ENCODE data around the gene C1orf105.
A peak's percentile ranks its signal among the peaks of the same experiment; 100 is the strongest.
"Not testable (repeated sequence)": the region's sequence is repeated elsewhere in the genome, so short reads cannot be mapped to it uniquely, and the experiment has no call there.

C1orf105 gene

DNA sequence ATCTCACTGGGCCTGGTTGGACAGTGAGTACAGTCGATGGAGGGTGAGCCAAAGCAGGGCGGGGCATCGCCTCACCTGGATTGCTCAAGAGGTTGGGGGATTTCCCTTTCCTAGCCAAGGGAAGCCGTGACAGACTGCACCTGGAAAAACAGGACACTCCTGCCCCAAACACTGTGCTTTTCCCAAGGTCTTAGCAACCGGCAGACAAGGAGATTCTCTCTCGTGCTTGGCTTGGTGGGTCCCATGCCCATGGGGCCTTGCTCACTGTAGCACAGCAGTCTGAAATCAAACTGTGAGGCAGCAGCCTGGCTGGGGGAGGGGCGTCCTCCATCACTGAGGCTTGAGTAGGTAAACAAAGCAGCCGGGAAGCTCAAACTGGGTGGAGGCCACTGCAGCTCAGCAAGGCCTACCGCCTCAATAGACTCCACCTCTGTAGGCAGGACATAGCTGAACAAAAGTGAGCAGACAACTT is 11.3 kb downstream of the C1orf105 start:
- Histone ChIP-seq H3K9me3 (ENCODE audit: control insufficient read depth, low read depth, low read length) (no peaks in the 10 kb centered on the region), H3K36me3 (ENCODE audit: control insufficient read depth, low read depth, low read length) (no peaks in the 10 kb centered on the region), H3K4me3 (ENCODE audit: low read length) (no peak overlapping the region), H3K4me1 (ENCODE audit: control insufficient read depth, low read depth, low read length) (peaks cover 3% of the 10 kb centered on the region), H3K9ac (ENCODE audit: low read length) (no peak overlapping the region), H3K27ac (ENCODE audit: low read length) (no peak overlapping the region), H3K27me3 (ENCODE audit: control insufficient read depth, insufficient read depth, low read length) (no peaks in the 10 kb centered on the region)

DNA sequence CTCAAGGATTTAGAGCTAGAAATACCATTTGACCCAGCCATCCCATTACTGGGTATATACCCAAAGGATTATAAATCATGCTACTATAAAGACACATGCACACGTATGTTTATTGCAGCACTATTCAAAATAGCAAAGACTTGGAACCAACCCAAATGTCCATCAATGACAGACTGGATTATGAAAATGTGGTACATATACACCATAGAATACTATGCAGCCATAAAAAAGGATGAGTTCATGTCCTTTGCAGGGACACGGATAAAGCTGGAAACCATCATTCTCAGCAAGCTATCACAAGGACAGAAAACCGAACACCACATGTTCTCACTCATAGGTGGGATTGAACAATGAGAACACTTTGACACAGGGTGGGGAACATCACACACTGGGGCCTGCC is 16.7 kb downstream of the C1orf105 start:
- not testable (repeated sequence) for H3K4me1 ChIP-seq (ENCODE audit: control insufficient read depth, low read depth, low read length); H3K4me3 ChIP-seq (ENCODE audit: low read length); H3K36me3 ChIP-seq (ENCODE audit: control insufficient read depth, low read depth, low read length); H3K27me3 ChIP-seq (ENCODE audit: control insufficient read depth, insufficient read depth, low read length); H3K9me3 ChIP-seq (ENCODE audit: control insufficient read depth, low read depth, low read length); H3K9ac ChIP-seq (ENCODE audit: low read length); H3K27ac ChIP-seq (ENCODE audit: low read length)

DNA sequence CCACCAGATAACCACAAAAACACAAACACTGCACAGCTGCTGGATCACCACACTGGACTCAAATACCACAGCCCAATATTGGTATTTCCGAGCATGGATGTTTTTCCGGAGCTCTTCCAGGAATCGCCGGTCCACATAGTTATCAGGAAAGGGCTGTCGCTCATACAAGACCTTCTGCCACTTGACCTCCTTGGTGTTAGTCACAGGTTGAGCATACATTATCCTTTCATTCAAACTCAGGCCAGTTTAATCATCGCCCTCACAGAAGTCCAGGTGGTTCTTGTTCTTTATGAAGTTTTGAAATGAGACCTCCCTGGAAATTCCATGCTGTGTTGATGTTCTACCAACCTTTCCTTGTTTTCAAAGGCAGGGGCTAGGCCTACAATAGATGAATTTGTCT is 21.9 kb downstream of the C1orf105 start:
- H3K27me3 ChIP-seq (ENCODE audit: control insufficient read depth, insufficient read depth, low read length) = no peaks in the 10 kb centered on the region
- no peak overlapping the region for H3K27ac ChIP-seq (ENCODE audit: low read length)
- H3K4me1 ChIP-seq (ENCODE audit: control insufficient read depth, low read depth, low read length) = peaks cover 5% of the 10 kb centered on the region
- H3K36me3 ChIP-seq (ENCODE audit: control insufficient read depth, low read depth, low read length) = no peaks in the 10 kb centered on the region
- H3K9ac ChIP-seq (ENCODE audit: low read length) = no peak overlapping the region
- H3K4me3 ChIP-seq (ENCODE audit: low read length) = peak overlapping the region; percentile 88
- no peaks in the 10 kb centered on the region for H3K9me3 ChIP-seq (ENCODE audit: control insufficient read depth, low read depth, low read length)

DNA sequence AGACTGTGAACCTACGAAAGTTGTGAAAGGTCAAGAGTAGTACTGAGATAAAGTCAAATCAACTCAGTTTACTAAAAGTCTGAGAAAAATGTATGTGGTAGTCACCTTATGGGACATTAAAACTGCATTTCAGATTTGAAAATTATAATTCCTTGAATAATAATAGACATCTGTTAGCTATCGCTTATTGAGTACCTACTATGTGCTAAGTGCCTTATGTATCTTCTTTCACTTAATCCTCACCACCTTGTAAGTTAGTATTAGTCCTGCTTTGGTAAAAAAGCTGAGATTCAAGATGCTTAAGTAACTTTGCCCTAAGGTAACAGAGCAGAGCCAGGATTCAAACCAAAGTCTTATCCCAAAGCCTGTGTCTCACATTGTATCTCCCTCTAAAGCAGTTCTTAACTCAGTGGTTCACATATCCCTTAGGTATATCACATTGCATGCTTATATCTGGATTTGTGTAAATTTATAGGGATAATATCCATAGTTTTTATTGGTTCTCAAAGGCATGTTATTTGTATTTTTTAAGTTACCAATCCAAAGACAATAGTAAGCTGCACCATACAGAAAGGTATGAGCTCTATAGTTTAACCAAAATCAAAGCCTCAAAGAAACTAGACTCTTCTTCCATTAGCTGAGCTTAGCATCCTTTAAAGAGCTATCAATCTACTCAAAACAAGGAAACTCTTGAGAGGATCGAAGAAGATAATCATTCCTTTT is 22.5 kb downstream of the C1orf105 start:
- H3K27ac ChIP-seq (ENCODE audit: low read length) = no peak overlapping the region
- H3K4me1 ChIP-seq (ENCODE audit: control insufficient read depth, low read depth, low read length) = peaks cover 5% of the 10 kb centered on the region
- H3K36me3 ChIP-seq (ENCODE audit: control insufficient read depth, low read depth, low read length) = no peaks in the 10 kb centered on the region
- peak overlapping the region; percentile 85 for H3K9ac ChIP-seq (ENCODE audit: low read length)
- no peaks in the 10 kb centered on the region for H3K27me3 ChIP-seq (ENCODE audit: control insufficient read depth, insufficient read depth, low read length)
- no peaks in the 10 kb centered on the region for H3K9me3 ChIP-seq (ENCODE audit: control insufficient read depth, low read depth, low read length)
- peak overlapping the region; percentile 88 for H3K4me3 ChIP-seq (ENCODE audit: low read length)

DNA sequence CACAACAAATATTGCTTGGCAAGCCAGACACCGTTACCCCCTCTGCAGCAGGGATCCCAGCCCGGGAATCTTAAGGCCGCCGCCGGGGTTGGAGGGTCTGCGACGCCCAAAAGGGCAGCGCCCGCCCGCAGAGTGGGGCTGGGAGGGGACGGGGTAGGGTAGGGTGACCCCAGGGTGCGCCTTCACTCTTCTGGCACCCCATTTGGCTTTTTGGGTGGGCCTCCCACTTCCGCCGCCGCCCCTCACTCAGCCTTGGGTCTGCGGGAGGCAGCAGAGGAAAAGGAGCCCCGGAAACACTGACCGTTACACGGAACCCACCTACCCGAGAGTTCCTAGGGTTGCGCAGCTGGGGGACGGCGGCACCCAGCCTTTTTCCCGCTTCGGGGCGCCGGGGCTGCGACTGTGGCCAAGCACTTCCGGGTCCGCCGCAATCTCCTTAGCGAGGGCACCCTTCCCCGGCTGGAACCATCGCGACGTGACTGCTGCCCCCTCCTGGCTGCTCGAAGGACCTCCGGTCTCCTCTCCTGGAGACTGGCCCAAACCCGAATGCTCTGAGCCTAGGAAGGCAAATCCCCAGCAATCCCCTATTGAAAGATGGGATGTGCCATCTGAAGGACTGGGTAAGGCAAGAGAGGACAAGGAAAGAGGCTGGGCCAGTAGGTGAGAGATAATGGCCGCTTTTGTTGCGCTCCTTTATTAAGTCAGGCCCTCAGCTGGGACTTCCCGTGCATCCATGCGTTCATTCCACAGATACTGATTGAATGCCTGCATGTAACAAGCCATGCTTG is 23.4 kb downstream of the C1orf105 start, which contains the start of gene PIGC:
Gene PIGC, minus strand, starts transcription at position 404 of the 788 bp plus-strand sequence. CDS start 1,447 bp downstream, outside the sequence.
- no peaks in the 10 kb centered on the region for H3K36me3 ChIP-seq (ENCODE audit: control insufficient read depth, low read depth, low read length)
- no peaks in the 10 kb centered on the region for H3K9me3 ChIP-seq (ENCODE audit: control insufficient read depth, low read depth, low read length)
- H3K4me1 ChIP-seq (ENCODE audit: control insufficient read depth, low read depth, low read length) = peaks cover 5% of the 10 kb centered on the region
- peak within 1 kb of the TSS; percentile 85 for H3K9ac ChIP-seq (ENCODE audit: low read length)
- no peak within 1 kb of the TSS for H3K27ac ChIP-seq (ENCODE audit: low read length)
- no peaks in the 10 kb centered on the region for H3K27me3 ChIP-seq (ENCODE audit: control insufficient read depth, insufficient read depth, low read length)
- peak within 1 kb of the TSS; percentile 88 for H3K4me3 ChIP-seq (ENCODE audit: low read length)

DNA sequence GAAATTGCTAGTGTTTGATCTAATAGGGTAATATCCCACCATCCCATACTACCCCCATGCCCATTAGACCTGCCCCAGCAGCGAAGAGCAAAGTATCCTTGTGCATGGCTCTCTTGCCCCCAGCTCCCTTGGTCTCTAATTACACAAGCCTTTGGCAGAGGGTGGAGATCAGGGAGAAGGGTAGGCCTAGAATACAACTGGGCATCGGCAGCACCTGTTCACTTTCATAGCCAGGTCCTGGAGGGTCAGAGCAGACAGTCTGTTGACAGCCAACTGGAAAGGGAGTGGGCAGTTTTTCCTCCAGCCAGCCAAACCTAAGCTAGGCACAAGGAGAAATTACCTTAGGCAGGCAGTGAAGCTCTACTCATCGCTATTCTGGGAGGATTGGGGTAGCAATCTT is 26.1 kb downstream of the C1orf105 start:
- H3K9me3 ChIP-seq (ENCODE audit: control insufficient read depth, low read depth, low read length) = no peaks in the 10 kb centered on the region
- no peaks in the 10 kb centered on the region for H3K36me3 ChIP-seq (ENCODE audit: control insufficient read depth, low read depth, low read length)
- no peak overlapping the region for H3K4me3 ChIP-seq (ENCODE audit: low read length)
- H3K4me1 ChIP-seq (ENCODE audit: control insufficient read depth, low read depth, low read length) = peaks cover 5% of the 10 kb centered on the region
- H3K27ac ChIP-seq (ENCODE audit: low read length) = no peak overlapping the region
- no peak overlapping the region for H3K9ac ChIP-seq (ENCODE audit: low read length)
- no peaks in the 10 kb centered on the region for H3K27me3 ChIP-seq (ENCODE audit: control insufficient read depth, insufficient read depth, low read length)

DNA sequence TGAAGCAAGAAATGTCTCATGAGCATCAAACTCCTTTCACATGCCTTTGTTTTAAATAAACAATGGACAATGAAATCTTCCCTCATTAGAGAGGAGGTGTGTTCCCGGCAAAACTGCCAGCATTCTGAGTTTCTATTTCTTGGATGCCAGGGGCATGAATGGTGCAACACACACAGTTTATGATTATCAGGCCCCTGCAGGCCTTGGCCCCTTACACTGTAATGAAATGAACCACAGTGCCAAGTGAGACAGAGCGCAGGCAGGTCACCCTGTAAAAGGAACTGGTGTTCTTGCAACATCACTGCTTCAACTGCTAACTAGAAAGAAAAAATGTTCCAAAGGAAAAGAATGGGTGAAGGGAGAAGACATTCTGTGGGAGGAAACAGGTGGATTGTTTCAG is 27.2 kb downstream of the C1orf105 start:
- Histone ChIP-seq H3K9ac (ENCODE audit: low read length) (no peak overlapping the region), H3K4me1 (ENCODE audit: control insufficient read depth, low read depth, low read length) (peaks cover 5% of the 10 kb centered on the region), H3K9me3 (ENCODE audit: control insufficient read depth, low read depth, low read length) (no peaks in the 10 kb centered on the region), H3K27ac (ENCODE audit: low read length) (no peak overlapping the region), H3K4me3 (ENCODE audit: low read length) (no peak overlapping the region), H3K27me3 (ENCODE audit: control insufficient read depth, insufficient read depth, low read length) (no peaks in the 10 kb centered on the region), H3K36me3 (ENCODE audit: control insufficient read depth, low read depth, low read length) (no peaks in the 10 kb centered on the region)

DNA sequence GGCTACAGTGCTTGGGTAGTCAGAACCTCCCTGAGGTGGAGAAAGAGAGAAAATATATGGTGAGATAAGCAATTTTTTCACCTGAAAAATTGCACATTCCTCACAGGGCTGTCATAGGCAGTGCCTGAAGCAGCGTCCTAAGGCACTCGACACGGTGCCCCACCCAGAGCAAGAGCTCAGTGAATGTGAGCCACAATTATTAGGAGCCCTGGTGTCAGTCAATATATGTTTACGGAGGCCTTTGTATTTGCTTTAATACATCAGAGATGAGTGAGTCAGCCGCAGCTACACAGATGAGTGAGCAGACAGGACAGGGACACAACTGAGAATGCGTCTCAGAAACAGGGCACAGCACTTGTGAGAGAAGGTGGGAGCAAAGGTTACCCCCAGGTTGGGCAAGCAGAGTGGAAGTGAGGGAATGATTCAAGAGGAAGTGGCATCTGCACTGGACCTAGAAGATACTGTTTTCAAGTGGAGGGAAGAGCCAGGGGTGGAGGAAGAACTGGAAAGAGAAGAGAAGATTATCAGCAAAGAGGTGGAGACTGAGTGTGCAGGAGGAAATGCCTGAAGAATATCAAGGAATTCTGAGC is 28.6 kb downstream of the C1orf105 start:
- no peaks in the 10 kb centered on the region for H3K9me3 ChIP-seq (ENCODE audit: control insufficient read depth, low read depth, low read length)
- no peaks in the 10 kb centered on the region for H3K36me3 ChIP-seq (ENCODE audit: control insufficient read depth, low read depth, low read length)
- H3K27me3 ChIP-seq (ENCODE audit: control insufficient read depth, insufficient read depth, low read length) = no peaks in the 10 kb centered on the region
- H3K27ac ChIP-seq (ENCODE audit: low read length) = no peak overlapping the region
- no peaks in the 10 kb centered on the region for H3K4me1 ChIP-seq (ENCODE audit: control insufficient read depth, low read depth, low read length)
- no peak overlapping the region for H3K9ac ChIP-seq (ENCODE audit: low read length)
- no peak overlapping the region for H3K4me3 ChIP-seq (ENCODE audit: low read length)

DNA sequence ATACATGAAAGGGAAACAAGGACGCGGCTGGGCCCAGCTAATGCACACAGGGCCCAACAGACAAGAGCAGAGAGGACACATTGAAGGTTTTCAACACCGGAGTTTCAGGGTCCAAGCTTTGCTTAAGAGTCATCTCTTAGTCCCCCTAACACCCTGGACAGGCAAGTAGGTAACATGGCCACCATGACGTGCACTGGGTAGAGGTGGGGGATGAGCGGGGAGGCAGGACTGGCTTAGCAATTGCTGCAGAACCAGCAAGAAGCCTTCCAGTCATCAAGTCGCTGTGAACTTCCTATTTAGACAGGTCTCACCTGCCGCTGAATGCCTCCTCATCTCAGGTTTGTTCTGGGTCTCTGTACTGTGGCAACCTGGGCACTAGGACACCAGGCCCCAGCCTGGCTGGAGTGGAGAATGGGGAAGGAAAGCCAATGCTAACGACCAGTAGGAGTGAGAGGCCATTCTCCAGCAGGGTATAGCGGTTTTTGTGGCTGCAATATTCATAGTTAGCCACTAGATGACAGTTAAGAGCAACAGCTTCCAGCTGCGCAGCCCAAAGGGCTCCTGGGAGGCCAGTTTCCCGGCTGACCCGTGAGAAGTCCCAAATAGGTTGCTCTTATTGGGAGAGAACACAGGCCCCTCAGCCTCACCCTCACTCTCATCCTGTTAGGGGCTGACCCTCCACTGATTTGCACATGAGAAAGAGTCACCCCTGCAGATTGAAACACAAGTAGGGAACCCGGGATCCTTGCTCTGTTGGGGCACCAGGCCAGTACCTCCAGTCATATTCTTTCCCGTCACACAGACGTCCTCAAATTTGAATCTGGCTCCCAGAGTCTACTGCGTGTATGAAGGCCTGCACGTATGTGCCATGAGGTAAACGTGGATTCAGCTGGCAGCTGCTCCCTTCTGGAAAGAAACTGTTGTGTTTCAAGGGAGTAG is 29.4 kb downstream of the C1orf105 start:
- Histone ChIP-seq H3K27me3 (ENCODE audit: control insufficient read depth, insufficient read depth, low read length) (no peaks in the 10 kb centered on the region), H3K9ac (ENCODE audit: low read length) (no peak overlapping the region), H3K9me3 (ENCODE audit: control insufficient read depth, low read depth, low read length) (no peaks in the 10 kb centered on the region), H3K36me3 (ENCODE audit: control insufficient read depth, low read depth, low read length) (no peaks in the 10 kb centered on the region), H3K27ac (ENCODE audit: low read length) (no peak overlapping the region), H3K4me1 (ENCODE audit: control insufficient read depth, low read depth, low read length) (no peaks in the 10 kb centered on the region), H3K4me3 (ENCODE audit: low read length) (no peak overlapping the region)

DNA sequence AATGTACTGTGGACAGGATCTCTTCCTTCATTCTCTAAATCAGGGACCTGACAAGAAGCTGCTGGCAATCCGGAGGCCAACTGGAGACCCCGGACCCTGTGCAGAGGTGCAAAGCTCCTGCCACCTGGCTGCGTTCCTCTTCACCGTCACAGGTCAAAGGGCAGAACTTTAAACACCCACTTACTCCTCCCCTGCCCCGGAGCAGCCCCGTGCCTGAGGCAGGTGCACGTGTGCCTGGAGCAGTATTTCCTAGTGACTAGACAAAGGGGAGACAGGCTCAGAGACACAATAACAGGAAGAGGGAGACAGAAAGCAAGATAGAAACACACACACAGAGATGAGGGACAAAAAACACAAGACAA is 30.0 kb downstream of the C1orf105 start:
- Histone ChIP-seq H3K27me3 (ENCODE audit: control insufficient read depth, insufficient read depth, low read length) (no peaks in the 10 kb centered on the region), H3K27ac (ENCODE audit: low read length) (no peak overlapping the region), H3K9ac (ENCODE audit: low read length) (no peak overlapping the region)

DNA sequence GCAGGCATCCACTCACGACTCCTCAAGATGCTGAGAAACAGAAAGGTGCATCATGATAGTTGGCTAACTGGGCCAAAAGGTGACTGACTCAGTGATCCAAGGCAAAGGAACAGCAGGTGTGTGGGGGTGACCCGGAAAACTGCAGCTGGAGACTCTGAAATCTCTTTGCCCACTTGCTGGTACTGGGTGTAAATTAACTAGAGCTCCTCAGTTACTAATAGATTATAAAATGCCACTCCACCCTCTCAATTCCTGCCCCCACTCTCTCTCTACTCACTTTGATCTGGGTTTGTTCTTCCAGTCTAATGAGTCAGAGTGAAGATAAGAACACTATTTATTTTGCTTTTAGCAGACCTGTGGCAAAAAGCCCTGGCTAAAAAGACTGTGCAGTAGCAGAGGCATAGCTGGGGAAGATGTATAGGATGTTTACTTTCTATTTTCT is 30.5 kb downstream of the C1orf105 start:
- no peaks in the 10 kb centered on the region for H3K9me3 ChIP-seq (ENCODE audit: control insufficient read depth, low read depth, low read length)
- no peaks in the 10 kb centered on the region for H3K27me3 ChIP-seq (ENCODE audit: control insufficient read depth, insufficient read depth, low read length)
- no peak overlapping the region for H3K27ac ChIP-seq (ENCODE audit: low read length)
- H3K4me1 ChIP-seq (ENCODE audit: control insufficient read depth, low read depth, low read length) = no peaks in the 10 kb centered on the region
- no peaks in the 10 kb centered on the region for H3K36me3 ChIP-seq (ENCODE audit: control insufficient read depth, low read depth, low read length)
- no peak overlapping the region for H3K9ac ChIP-seq (ENCODE audit: low read length)
- H3K4me3 ChIP-seq (ENCODE audit: low read length) = no peak overlapping the region

More for the DNA sequence above, 30.0 kb downstream of the C1orf105 start:
- Histone ChIP-seq H3K36me3 (ENCODE audit: control insufficient read depth, low read depth, low read length) (no peaks in the 10 kb centered on the region), H3K4me3 (ENCODE audit: low read length) (no peak overlapping the region), H3K4me1 (ENCODE audit: control insufficient read depth, low read depth, low read length) (no peaks in the 10 kb centered on the region), H3K9me3 (ENCODE audit: control insufficient read depth, low read depth, low read length) (no peaks in the 10 kb centered on the region)

Measured in iPS-18a (cell line).